ENCODE data around the gene F2R.

F2R gene

GRCh38 chr5:76751291-76751690 lies 35.4 kb downstream of the F2R start:
- TF ChIP-seq CTCF (IDR thresholded peaks at IDR 0.05): no peak

GRCh38 chr5:76754668-76755078 lies 38.7 kb downstream of the F2R start:
- no peak for TF ChIP-seq CTCF (IDR thresholded peaks at IDR 0.05)

GRCh38 chr5:76755779-76756637 lies 40.1 kb downstream of the F2R start:
- TF ChIP-seq CTCF (IDR thresholded peaks at IDR 0.05): no peak

GRCh38 chr5:76757049-76757448 lies 41.1 kb downstream of the F2R start:
- no peak for TF ChIP-seq CTCF (IDR thresholded peaks at IDR 0.05)

GRCh38 chr5:76762484-76762883 lies 46.6 kb downstream of the F2R start:
- no peak for TF ChIP-seq CTCF (IDR thresholded peaks at IDR 0.05)

GRCh38 chr5:76763136-76763535 lies 47.2 kb downstream of the F2R start:
- TF ChIP-seq CTCF (IDR thresholded peaks at IDR 0.05): no peak

GRCh38 chr5:76764374-76764773 lies 48.4 kb downstream of the F2R start:
- TF ChIP-seq CTCF (IDR thresholded peaks at IDR 0.05): no peak
